ENCODE data around the gene ZC3H15. TPM values are rescaled to one million over a fixed set of nuclear protein-coding genes. Genes with fewer than 3 reads are reported as not detected.

Gene ZC3H15
- total and polyA plus RNA-seq, 2 experiments from 2014 or later, result 75.6 to 281 TPM

DNA sequence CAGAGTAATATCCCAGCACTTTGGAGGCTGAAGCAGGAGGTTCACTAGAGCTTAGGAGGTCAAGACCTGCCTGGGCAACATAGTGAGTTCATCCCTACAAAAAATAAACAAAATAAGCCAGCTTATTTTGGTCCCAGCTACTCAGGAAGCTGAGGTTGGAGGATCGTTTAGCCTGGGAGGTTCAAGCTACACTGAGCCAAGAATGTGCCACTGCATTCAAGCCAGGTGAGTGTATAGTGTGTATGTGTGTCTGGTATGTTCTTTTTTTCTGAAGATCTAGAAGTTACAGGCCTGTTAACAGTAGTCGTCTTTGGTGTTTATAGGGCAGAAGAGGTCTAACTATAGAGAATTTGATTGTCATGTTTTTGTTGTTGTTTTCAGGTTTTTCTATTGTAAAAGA is 40.2 kb downstream of the ZC3H15 start (continued):
- TF ChIP-seq, protein P1, sequence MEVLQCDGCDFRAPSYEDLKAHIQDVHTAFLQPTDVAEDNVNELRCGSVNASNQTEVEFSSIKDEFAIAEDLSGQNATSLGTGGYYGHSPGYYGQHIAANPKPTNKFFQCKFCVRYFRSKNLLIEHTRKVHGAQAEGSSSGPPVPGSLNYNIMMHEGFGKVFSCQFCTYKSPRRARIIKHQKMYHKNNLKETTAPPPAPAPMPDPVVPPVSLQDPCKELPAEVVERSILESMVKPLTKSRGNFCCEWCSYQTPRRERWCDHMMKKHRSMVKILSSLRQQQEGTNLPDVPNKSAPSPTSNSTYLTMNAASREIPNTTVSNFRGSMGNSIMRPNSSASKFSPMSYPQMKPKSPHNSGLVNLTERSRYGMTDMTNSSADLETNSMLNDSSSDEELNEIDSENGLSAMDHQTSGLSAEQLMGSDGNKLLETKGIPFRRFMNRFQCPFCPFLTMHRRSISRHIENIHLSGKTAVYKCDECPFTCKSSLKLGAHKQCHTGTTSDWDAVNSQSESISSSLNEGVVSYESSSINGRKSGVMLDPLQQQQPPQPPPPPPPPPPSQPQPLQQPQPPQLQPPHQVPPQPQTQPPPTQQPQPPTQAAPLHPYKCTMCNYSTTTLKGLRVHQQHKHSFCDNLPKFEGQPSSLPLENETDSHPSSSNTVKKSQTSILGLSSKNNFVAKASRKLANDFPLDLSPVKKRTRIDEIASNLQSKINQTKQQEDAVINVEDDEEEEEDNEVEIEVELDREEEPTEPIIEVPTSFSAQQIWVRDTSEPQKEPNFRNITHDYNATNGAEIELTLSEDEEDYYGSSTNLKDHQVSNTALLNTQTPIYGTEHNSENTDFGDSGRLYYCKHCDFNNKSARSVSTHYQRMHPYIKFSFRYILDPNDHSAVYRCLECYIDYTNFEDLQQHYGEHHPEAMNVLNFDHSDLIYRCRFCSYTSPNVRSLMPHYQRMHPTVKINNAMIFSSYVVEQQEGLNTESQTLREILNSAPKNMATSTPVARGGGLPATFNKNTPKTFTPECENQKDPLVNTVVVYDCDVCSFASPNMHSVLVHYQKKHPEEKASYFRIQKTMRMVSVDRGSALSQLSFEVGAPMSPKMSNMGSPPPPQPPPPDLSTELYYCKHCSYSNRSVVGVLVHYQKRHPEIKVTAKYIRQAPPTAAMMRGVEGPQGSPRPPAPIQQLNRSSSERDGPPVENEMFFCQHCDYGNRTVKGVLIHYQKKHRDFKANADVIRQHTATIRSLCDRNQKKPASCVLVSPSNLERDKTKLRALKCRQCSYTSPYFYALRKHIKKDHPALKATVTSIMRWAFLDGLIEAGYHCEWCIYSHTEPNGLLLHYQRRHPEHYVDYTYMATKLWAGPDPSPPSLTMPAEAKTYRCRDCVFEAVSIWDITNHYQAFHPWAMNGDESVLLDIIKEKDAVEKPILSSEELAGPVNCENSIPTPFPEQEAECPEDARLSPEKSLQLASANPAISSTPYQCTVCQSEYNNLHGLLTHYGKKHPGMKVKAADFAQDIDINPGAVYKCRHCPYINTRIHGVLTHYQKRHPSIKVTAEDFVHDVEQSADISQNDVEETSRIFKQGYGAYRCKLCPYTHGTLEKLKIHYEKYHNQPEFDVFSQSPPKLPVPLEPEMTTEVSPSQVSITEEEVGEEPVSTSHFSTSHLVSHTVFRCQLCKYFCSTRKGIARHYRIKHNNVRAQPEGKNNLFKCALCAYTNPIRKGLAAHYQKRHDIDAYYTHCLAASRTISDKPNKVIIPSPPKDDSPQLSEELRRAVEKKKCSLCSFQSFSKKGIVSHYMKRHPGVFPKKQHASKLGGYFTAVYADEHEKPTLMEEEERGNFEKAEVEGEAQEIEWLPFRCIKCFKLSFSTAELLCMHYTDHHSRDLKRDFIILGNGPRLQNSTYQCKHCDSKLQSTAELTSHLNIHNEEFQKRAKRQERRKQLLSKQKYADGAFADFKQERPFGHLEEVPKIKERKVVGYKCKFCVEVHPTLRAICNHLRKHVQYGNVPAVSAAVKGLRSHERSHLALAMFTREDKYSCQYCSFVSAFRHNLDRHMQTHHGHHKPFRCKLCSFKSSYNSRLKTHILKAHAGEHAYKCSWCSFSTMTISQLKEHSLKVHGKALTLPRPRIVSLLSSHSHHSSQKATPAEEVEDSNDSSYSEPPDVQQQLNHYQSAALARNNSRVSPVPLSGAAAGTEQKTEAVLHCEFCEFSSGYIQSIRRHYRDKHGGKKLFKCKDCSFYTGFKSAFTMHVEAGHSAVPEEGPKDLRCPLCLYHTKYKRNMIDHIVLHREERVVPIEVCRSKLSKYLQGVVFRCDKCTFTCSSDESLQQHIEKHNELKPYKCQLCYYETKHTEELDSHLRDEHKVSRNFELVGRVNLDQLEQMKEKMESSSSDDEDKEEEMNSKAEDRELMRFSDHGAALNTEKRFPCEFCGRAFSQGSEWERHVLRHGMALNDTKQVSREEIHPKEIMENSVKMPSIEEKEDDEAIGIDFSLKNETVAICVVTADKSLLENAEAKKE (CRISPR knock-in tag; IDR thresholded peaks at IDR 0.05), result no peak
- no peak for TF ChIP-seq ZNF331 (CRISPR knock-in tag; IDR thresholded peaks at IDR 0.05; ENCODE audit: low read depth)

DNA sequence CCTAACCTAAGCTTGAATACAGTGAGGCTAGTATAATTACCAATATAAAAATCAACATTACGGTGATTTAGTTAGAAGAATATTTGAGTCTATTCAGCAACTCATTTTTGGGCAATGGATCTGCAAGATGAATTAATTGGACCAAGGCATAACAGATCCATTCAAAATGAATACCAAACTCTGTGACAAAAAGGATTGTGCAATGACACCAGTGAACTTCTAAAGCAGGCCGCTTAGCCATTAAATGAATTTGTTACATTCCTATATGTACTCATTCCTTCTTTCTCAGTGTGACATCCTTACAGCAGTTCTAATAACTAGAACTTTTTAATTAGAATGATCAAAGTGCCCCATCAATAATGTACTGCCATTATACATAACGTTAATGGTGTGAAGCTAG is 44.3 kb downstream of the ZC3H15 start:
- no peak overlapping the region for H3K27ac Mint-ChIP-seq
- Histone ChIP-seq H3K4me1 (ENCODE audit: insufficient read depth) (no peaks in the 10 kb centered on the region), H3K36me3 (ENCODE audit: insufficient read depth) (no peaks in the 10 kb centered on the region), H4K20me1 (replicated peaks; ENCODE audit: insufficient read depth) (no peaks in the 10 kb centered on the region), H3K4me3 (no peak overlapping the region), H3F3A (replicated peaks; ENCODE audit: low read depth) (no peaks in the 10 kb centered on the region), H3K9me2 (ENCODE audit: insufficient read depth) (no peaks in the 10 kb centered on the region), H2AFZ (no peak overlapping the region), H3K79me2 (replicated peaks; ENCODE audit: insufficient read depth) (no peaks in the 10 kb centered on the region), H3K27ac (ENCODE audit: low read depth) (no peak overlapping the region), H3K4me2 (no peak overlapping the region), H3K27me3 (ENCODE audit: insufficient read depth) (no peaks in the 10 kb centered on the region)
- peaks cover 3% of the 10 kb centered on the region for H3K27me3 Mint-ChIP-seq (ENCODE audit: insufficient read depth, low read depth, poor library complexity)
- ATAC-seq (no peak), DNase-seq (ENCODE audit: low spot score) (no peak)
- peaks cover 3% of the 10 kb centered on the region; the same call in 2 of the 3 replicates for H3K9me3 Mint-ChIP-seq
- TF ChIP-seq POLR2AphosphoS5 (IDR thresholded peaks at IDR 0.05; ENCODE audit: low read depth) (no peak), ZNF114 (CRISPR knock-in tag; IDR thresholded peaks at IDR 0.05) (no peak), EZH2phosphoT487 (IDR thresholded peaks at IDR 0.05; ENCODE audit: unreplicated experiment) (no peak), CREB1 (CRISPR knock-in tag; IDR thresholded peaks at IDR 0.05; ENCODE audit: low read depth) (no peak)
- H3K4me1 Mint-ChIP-seq, result no peaks in the 10 kb centered on the region
- no peaks in the 10 kb centered on the region for H3K36me3 Mint-ChIP-seq (ENCODE audit: low read depth)
- H3K4me3 Mint-ChIP-seq, result no peak overlapping the region

All from GM23338 (cell line).